CD4-positive, CD25-positive, alpha-beta regulatory T cell (primary cell): Measurements from ENCODE around the gene PET100. TPM values are rescaled to one million over a fixed set of nuclear protein-coding genes. Genes with fewer than 3 reads are reported as not detected.

Experiments
- polyA plus RNA-seq, 4 donors: library from polyadenylated mRNA; unstranded; fragments of 300-500 nt; fragmentation: Illumina TruSeq; gene quantifications; one replicate each; pipeline ENCODE4 v1.2.3, GENCODE V29; 2021
- total RNA-seq: library from RNA; stranded (reverse); gene quantifications from one replicate; pipeline ENCODE4 v1.2.3, GENCODE V29; 2022

Gene PET100
- total and polyA plus RNA-seq, 5 donors from 2014 or later: 116 to 500 (median 298) TPM

Other genes starting within 250 kb of the PET100 start
- not detected for gene PEX11G, start 140.8 kb upstream of the PET100 start, total RNA-seq
- 1 to 10 TPM in 2 of 4 donors, under 1 TPM in 2; 0.23 to 1.5 (median 0.76) TPM for gene PEX11G, start 140.8 kb upstream of the PET100 start, polyA plus RNA-seq
- 0.30 TPM for gene ZNF358, start 113.7 kb upstream of the PET100 start, total RNA-seq
- gene ZNF358, start 113.7 kb upstream of the PET100 start, polyA plus RNA-seq: under 1 TPM in 3 of 4 donors, not detected in 1; 0.11 to 0.24 (median 0.21) TPM
- gene MCOLN1, start 107.2 kb upstream of the PET100 start, total RNA-seq: 12.3 TPM
- 10 to 100 TPM in 2 of 4 donors, 1 to 10 TPM in 2; 8.6 to 15.2 (median 10.3) TPM for gene MCOLN1, start 107.2 kb upstream of the PET100 start, polyA plus RNA-seq
- gene PNPLA6, start 94.1 kb upstream of the PET100 start, total RNA-seq: 106 TPM
- 1 to 10 TPM; 6.6 to 9.2 (median 7.2) TPM for gene PNPLA6, start 94.1 kb upstream of the PET100 start, polyA plus RNA-seq
- gene CAMSAP3, start 33.9 kb upstream of the PET100 start, total RNA-seq: not detected
- gene CAMSAP3, start 33.9 kb upstream of the PET100 start, polyA plus RNA-seq: not detected
- gene XAB2, start 248 bp upstream of the PET100 start, total RNA-seq: 62.5 TPM
- gene XAB2, start 248 bp upstream of the PET100 start, polyA plus RNA-seq: 10 to 100 TPM in 2 of 4 donors, 1 to 10 TPM in 2; 7.7 to 26.8 (median 10.0) TPM
- gene PCP2, start 3.9 kb downstream of the PET100 start, total RNA-seq: 2.4 TPM
- under 1 TPM in 2 of 4 donors, not detected in 2; 0.44 to 0.86 TPM for gene PCP2, start 3.9 kb downstream of the PET100 start, polyA plus RNA-seq
- 253 TPM for gene STXBP2, start 7.3 kb downstream of the PET100 start, total RNA-seq
- 100 to 1,000 TPM in 1 of 4 donors, 10 to 100 TPM in 3; 57.5 to 105 (median 86.7) TPM for gene STXBP2, start 7.3 kb downstream of the PET100 start, polyA plus RNA-seq
- not detected for gene RETN, start 39.3 kb downstream of the PET100 start, total RNA-seq
- not detected for gene RETN, start 39.3 kb downstream of the PET100 start, polyA plus RNA-seq
- 0.59 TPM for gene MCEMP1, start 47.3 kb downstream of the PET100 start, total RNA-seq
- gene MCEMP1, start 47.3 kb downstream of the PET100 start, polyA plus RNA-seq: not detected
- 63.9 TPM for gene TRAPPC5, start 51.0 kb downstream of the PET100 start, total RNA-seq
- 100 to 1,000 TPM; 142 to 229 (median 192) TPM for gene TRAPPC5, start 51.0 kb downstream of the PET100 start, polyA plus RNA-seq
- not detected for gene FCER2, start 72.3 kb downstream of the PET100 start, total RNA-seq
- gene FCER2, start 72.3 kb downstream of the PET100 start, polyA plus RNA-seq: 1 to 10 TPM in 1 of 4 donors, under 1 TPM in 2, not detected in 1; 0.34 to 4.5 (median 0.48) TPM
- not detected for gene CLEC4G, start 102.3 kb downstream of the PET100 start, total RNA-seq
- not detected for gene CLEC4G, start 102.3 kb downstream of the PET100 start, polyA plus RNA-seq
- not detected for gene CD209, start 117.7 kb downstream of the PET100 start, total RNA-seq
- gene CD209, start 117.7 kb downstream of the PET100 start, polyA plus RNA-seq: not detected
- not detected for gene CLEC4M, start 133.4 kb downstream of the PET100 start, total RNA-seq
- gene CLEC4M, start 133.4 kb downstream of the PET100 start, polyA plus RNA-seq: under 1 TPM in 1 of 4 donors, not detected in 3; 0.53 TPM
- gene EVI5L, start 200.4 kb downstream of the PET100 start, total RNA-seq: 10.2 TPM
- gene EVI5L, start 200.4 kb downstream of the PET100 start, polyA plus RNA-seq: 1 to 10 TPM; 1.9 to 3.0 (median 2.2) TPM
- gene PRR36, start 244.6 kb downstream of the PET100 start, total RNA-seq: 0.12 TPM
- gene PRR36, start 244.6 kb downstream of the PET100 start, polyA plus RNA-seq: under 1 TPM in 2 of 4 donors, not detected in 2; 0.05 to 0.22 TPM